DND-41 (cell line): ENCODE measurements around the gene KCNG1.

Source experiments
- ATAC-seq: fragments of 200-7000 bp; cut with Tn5 transposase; 3 replicates; pipeline ENCODE4 v1.9.1; 2021; ENCODE audit warnings: low read depth; ENCODE audit not compliant: insufficient read depth
- DNase-seq: peaks from one replicate; pipeline ENCODE4 v3.0.0-alpha.2; 2020
- H2AFZ ChIP-seq: 2 replicates; pipeline ENCODE4 v1.6.0; 2012; ENCODE audit warnings: low read depth, low read length
- H3K27ac ChIP-seq: 2 replicates; pipeline ENCODE4 v1.5.1; 2012; ENCODE audit warnings: low read length, inconsistent platforms
- H3K27me3 ChIP-seq: fragments of 200-600 bp; sonication (generic); 2 replicates; pipeline ENCODE4 v1.6.0; 2012; ENCODE audit warnings: low read length, mild to moderate bottlenecking, inconsistent platforms; ENCODE audit not compliant: insufficient read depth, poor library complexity
- H3K36me3 ChIP-seq: 2 replicates; pipeline ENCODE4 v1.5.1; 2012; ENCODE audit warnings: low read length, inconsistent platforms; ENCODE audit not compliant: insufficient read depth
- H3K4me1 ChIP-seq: 2 replicates; pipeline ENCODE4 v1.5.1; 2012; ENCODE audit warnings: mild to moderate bottlenecking, low read length; ENCODE audit not compliant: insufficient read depth
- H3K4me2 ChIP-seq: 2 replicates; pipeline ENCODE4 v1.6.0; 2012; ENCODE audit warnings: mild to moderate bottlenecking, moderate library complexity, low read length, inconsistent platforms; ENCODE audit not compliant: insufficient read depth
- H3K4me3 ChIP-seq, 2 experiments: fragments of 200-600 bp in 1 of 2; shearing (Covaris generic) in 1 of 2; 2 replicates each; pipeline ENCODE4 v1.5.1; 2012 to 2016; ENCODE audit warnings: inconsistent platforms in 2 of 2, low read length in 2 of 2, mild to moderate bottlenecking in 2 of 2, low read depth in 1 of 2, moderate library complexity in 1 of 2
- H3K79me2 ChIP-seq: 2 replicates; pipeline ENCODE4 v1.6.0; 2012; ENCODE audit warnings: low read length, inconsistent platforms; ENCODE audit not compliant: insufficient read depth
- H3K9ac ChIP-seq: 2 replicates; pipeline ENCODE4 v1.6.0; 2012; ENCODE audit warnings: low read depth, mild to moderate bottlenecking, inconsistent platforms, low read length, moderate library complexity
- H3K9me3 ChIP-seq: 2 replicates; pipeline ENCODE4 v1.5.1; 2012; ENCODE audit warnings: low read length, moderate library complexity, mild to moderate bottlenecking, inconsistent platforms; ENCODE audit not compliant: insufficient read depth, severe bottlenecking
- H4K20me1 ChIP-seq: 2 replicates; pipeline ENCODE4 v1.6.0; 2012; ENCODE audit warnings: low read length; ENCODE audit not compliant: insufficient read depth
- EZH2 ChIP-seq: IDR thresholded peaks from 3 replicates; pipeline ENCODE4 v1.6.1; 2012; ENCODE audit warnings: borderline replicate concordance, low read depth, mild to moderate bottlenecking, moderate library complexity, low read length, inconsistent platforms; ENCODE audit not compliant: severe bottlenecking
- TF ChIP-seq, protein P1 (sequence below): IDR thresholded peaks from 2 replicates; pipeline ENCODE4 v1.5.1; 2012; ENCODE audit warnings: borderline replicate concordance, low read length, moderate library complexity, mild to moderate bottlenecking; ENCODE audit not compliant: poor library complexity, severe bottlenecking; ENCODE audit errors: extremely low read depth

The KCNG1 gene

DNA sequence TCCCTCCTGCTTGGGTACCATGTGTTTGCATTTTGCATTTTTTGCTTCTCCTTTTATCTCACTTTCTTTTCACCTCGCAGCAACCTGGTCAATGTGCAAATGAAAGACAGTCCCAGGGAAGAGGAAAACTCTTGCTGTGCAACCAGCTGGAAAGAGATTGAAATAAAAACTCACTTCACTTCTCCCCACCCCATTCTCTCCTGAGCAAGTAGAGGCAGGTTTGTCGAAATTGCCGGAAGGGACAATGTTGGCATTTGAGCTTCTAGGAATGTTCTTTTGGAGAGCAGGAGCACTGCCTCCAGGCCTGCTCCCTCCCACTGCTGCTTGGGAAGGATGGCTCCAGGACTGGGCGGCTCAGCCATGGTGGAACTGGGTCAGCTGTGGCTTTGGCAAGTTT, 30.6 kb downstream of the KCNG1 start:
- DNase-seq, result no peak
- H3K27me3 ChIP-seq, result peaks cover 5% of the 10 kb centered on the region
- H3K4me3 ChIP-seq, result no peak overlapping the region

DNA sequence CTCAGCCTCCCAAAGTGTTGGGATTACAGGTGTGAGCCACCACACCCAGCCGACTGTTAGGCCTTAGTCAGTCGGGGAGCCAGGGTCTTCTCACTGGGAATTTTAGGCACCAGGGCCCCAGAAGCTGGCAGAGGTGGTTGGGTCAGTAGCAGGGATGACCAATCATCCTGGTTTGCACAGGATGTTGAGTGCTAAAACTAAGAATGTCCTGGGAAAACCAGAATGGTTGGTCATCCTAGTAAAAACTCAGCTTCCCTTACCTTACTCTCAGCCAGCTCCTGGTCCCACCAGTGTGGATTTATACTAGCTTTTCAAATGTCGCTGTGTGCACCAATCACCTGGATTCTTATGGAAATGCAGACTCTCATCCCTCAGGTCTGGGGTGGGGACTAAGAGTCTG, 31.8 kb downstream of the KCNG1 start:
- no peak for ATAC-seq
- Histone ChIP-seq H3K79me2 (no peaks in the 10 kb centered on the region), H3K36me3 (no peaks in the 10 kb centered on the region), H3K9me3 (no peaks in the 10 kb centered on the region), H2AFZ (no peak overlapping the region), H3K4me3 (no peak overlapping the region), H3K4me1 (no peaks in the 10 kb centered on the region), H3K27ac (no peak overlapping the region), H3K9ac (no peak overlapping the region), H3K4me2 (no peak overlapping the region), H4K20me1 (no peaks in the 10 kb centered on the region), H3K27me3 (peaks cover 2% of the 10 kb centered on the region)
- DNase-seq, result no peak
- no peak for TF ChIP-seq EZH2
- TF ChIP-seq, protein P1, sequence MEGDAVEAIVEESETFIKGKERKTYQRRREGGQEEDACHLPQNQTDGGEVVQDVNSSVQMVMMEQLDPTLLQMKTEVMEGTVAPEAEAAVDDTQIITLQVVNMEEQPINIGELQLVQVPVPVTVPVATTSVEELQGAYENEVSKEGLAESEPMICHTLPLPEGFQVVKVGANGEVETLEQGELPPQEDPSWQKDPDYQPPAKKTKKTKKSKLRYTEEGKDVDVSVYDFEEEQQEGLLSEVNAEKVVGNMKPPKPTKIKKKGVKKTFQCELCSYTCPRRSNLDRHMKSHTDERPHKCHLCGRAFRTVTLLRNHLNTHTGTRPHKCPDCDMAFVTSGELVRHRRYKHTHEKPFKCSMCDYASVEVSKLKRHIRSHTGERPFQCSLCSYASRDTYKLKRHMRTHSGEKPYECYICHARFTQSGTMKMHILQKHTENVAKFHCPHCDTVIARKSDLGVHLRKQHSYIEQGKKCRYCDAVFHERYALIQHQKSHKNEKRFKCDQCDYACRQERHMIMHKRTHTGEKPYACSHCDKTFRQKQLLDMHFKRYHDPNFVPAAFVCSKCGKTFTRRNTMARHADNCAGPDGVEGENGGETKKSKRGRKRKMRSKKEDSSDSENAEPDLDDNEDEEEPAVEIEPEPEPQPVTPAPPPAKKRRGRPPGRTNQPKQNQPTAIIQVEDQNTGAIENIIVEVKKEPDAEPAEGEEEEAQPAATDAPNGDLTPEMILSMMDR, result no peak

More for the DNA sequence above, 30.6 kb downstream of the KCNG1 start:
- Histone ChIP-seq H3K9ac (no peak overlapping the region), H3K27ac (no peak overlapping the region), H3K79me2 (no peaks in the 10 kb centered on the region), H3K9me3 (no peaks in the 10 kb centered on the region), H2AFZ (no peak overlapping the region), H3K36me3 (no peaks in the 10 kb centered on the region), H4K20me1 (0 out of 2 replicates have a peak, but pooled peaks cover 2% of the 10 kb centered on the region), H3K4me1 (no peaks in the 10 kb centered on the region), H3K4me2 (no peak overlapping the region)
- no peak for ATAC-seq
- TF ChIP-seq, protein P1, result no peak
- no peak for TF ChIP-seq EZH2

DNA sequence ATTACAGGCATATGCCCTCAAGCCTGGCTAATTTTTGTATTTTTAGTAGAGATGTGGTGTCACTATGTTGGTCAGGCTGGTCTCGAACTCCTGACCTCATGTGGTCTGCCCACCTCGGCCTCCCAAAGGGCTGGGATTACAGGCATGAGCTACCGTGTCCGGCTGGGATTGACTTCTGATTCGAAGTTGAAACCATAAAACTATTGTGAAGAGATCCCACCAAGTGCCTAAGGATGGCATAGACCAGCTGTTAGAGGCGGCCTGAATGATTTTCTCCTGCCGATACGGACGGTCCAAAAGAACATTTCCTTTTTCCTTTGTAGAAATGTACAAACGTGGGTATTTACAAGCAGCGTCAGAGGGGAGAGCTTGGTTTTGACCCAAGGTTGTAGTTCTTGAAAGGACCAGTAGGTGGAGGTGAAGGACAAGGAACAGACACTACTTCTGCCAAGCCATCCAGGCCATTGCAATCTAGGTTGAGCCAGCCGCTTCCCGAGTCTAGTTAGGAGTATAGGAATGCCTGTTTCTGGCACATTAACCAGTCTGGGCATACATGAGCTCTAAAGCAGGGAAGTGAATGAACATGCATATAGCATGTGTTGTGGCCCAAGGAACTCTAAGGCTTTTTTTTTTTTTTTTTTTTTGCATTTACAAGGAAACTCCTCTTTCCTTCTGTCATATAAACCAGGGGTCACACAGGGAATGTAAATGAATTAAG, 35.3 kb downstream of the KCNG1 start:
- TF ChIP-seq EZH2, result no peak
- TF ChIP-seq, protein P1, result peak; percentile 97
- no peak overlapping the region for H3K9ac ChIP-seq
- ATAC-seq (peak; percentile 96), DNase-seq (peak; percentile 72)
- H4K20me1 ChIP-seq, result no peaks in the 10 kb centered on the region
- no peaks in the 10 kb centered on the region for H3K79me2 ChIP-seq
- no peaks in the 10 kb centered on the region for H3K4me1 ChIP-seq
- H3K9me3 ChIP-seq, result no peaks in the 10 kb centered on the region
- no peak overlapping the region for H3K4me3 ChIP-seq
- no peak overlapping the region for H3K4me2 ChIP-seq
- no peak overlapping the region for H2AFZ ChIP-seq
- H3K27ac ChIP-seq, result no peak overlapping the region
- peaks cover 2% of the 10 kb centered on the region for H3K27me3 ChIP-seq
- H3K36me3 ChIP-seq, result no peaks in the 10 kb centered on the region
